ENCODE results near the gene ACTN1. TPM values are rescaled to one million over a fixed set of nuclear protein-coding genes. Genes with fewer than 3 reads are reported as not detected.

The ACTN1 gene
- total and polyA plus RNA-seq, 2 experiments from 2014 or later: 121 to 280 TPM

DNA sequence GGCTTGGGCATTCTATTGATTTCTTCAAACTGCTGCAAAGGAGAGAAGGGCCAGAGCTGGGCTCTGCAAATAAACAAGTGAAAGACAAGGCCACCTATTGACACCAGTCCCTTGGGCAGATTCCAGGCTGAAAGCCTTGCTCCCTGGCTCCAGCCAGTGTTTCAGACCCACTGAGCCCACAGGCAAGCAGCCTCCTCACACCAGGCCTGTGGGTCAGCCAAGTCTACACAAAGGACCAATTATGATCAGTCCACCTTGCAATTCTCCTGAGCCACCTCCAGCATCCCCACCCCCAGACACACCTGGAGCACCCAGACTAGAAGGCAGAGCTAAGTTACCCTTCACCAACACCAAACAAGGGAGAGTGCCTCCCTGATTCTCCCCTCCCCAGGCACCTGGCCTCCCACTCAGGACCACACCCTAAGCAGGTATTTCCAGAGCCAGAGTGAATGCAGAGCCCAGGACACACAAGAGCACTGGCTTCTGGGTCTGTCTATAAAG lies 13.8 kb downstream of the ACTN1 start:
- no peak overlapping the region for H3K4me3 Mint-ChIP-seq
- peak overlapping the region; percentile 86 for H3K27ac Mint-ChIP-seq
- peaks cover 87% of the 10 kb centered on the region for H4K20me1 ChIP-seq (replicated peaks; ENCODE audit: insufficient read depth)
- H3K4me1 ChIP-seq (ENCODE audit: insufficient read depth): peaks cover 69% of the 10 kb centered on the region
- no peaks in the 10 kb centered on the region for H3K27me3 ChIP-seq (ENCODE audit: insufficient read depth)
- no peaks in the 10 kb centered on the region for H3K9me3 Mint-ChIP-seq
- no peaks in the 10 kb centered on the region for H3K9me2 ChIP-seq (ENCODE audit: insufficient read depth)
- no peaks in the 10 kb centered on the region; the same call in 2 of the 3 replicates for H3K36me3 Mint-ChIP-seq (ENCODE audit: low read depth)
- ATAC-seq: no peak
- H3F3A ChIP-seq (replicated peaks; ENCODE audit: low read depth): 0 out of 2 replicates have a peak, but pooled peaks cover 3% of the 10 kb centered on the region
- no peak for DNase-seq (ENCODE audit: low spot score)
- H3K27me3 Mint-ChIP-seq (ENCODE audit: insufficient read depth, low read depth, poor library complexity): peaks cover 11% of the 10 kb centered on the region
- 0 out of 2 replicates have a peak overlapping the region, but pooled peaks have one; percentile 55 for H3K27ac ChIP-seq (ENCODE audit: low read depth)
- H3K36me3 ChIP-seq (ENCODE audit: insufficient read depth): no peaks in the 10 kb centered on the region; the same call in 1 of the 2 replicates
- TF ChIP-seq EZH2phosphoT487 (IDR thresholded peaks at IDR 0.05; ENCODE audit: unreplicated experiment) (no peak), CREB1 (CRISPR knock-in tag; IDR thresholded peaks at IDR 0.05; ENCODE audit: low read depth) (no peak), POLR2AphosphoS5 (IDR thresholded peaks at IDR 0.05; ENCODE audit: low read depth) (no peak), STAT1 (IDR thresholded peaks at IDR 0.05; ENCODE audit: unreplicated experiment) (no peak), ZNF114 (CRISPR knock-in tag; IDR thresholded peaks at IDR 0.05) (no peak), EZH2 (IDR thresholded peaks at IDR 0.05; ENCODE audit: low read depth, unreplicated experiment) (no peak), NANOG (IDR thresholded peaks at IDR 0.05; ENCODE audit: borderline replicate concordance) (no peak), JUNB (IDR thresholded peaks at IDR 0.05; ENCODE audit: unreplicated experiment) (no peak)
- TF ChIP-seq, protein P1, sequence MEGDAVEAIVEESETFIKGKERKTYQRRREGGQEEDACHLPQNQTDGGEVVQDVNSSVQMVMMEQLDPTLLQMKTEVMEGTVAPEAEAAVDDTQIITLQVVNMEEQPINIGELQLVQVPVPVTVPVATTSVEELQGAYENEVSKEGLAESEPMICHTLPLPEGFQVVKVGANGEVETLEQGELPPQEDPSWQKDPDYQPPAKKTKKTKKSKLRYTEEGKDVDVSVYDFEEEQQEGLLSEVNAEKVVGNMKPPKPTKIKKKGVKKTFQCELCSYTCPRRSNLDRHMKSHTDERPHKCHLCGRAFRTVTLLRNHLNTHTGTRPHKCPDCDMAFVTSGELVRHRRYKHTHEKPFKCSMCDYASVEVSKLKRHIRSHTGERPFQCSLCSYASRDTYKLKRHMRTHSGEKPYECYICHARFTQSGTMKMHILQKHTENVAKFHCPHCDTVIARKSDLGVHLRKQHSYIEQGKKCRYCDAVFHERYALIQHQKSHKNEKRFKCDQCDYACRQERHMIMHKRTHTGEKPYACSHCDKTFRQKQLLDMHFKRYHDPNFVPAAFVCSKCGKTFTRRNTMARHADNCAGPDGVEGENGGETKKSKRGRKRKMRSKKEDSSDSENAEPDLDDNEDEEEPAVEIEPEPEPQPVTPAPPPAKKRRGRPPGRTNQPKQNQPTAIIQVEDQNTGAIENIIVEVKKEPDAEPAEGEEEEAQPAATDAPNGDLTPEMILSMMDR (conservative IDR thresholded peaks at IDR 0.05; ENCODE audit: low read depth in 2 of 2): no peak
- TF ChIP-seq, protein P2, sequence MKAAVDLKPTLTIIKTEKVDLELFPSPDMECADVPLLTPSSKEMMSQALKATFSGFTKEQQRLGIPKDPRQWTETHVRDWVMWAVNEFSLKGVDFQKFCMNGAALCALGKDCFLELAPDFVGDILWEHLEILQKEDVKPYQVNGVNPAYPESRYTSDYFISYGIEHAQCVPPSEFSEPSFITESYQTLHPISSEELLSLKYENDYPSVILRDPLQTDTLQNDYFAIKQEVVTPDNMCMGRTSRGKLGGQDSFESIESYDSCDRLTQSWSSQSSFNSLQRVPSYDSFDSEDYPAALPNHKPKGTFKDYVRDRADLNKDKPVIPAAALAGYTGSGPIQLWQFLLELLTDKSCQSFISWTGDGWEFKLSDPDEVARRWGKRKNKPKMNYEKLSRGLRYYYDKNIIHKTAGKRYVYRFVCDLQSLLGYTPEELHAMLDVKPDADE (IDR thresholded peaks at IDR 0.05): no peak
- TF ChIP-seq, protein P3, sequence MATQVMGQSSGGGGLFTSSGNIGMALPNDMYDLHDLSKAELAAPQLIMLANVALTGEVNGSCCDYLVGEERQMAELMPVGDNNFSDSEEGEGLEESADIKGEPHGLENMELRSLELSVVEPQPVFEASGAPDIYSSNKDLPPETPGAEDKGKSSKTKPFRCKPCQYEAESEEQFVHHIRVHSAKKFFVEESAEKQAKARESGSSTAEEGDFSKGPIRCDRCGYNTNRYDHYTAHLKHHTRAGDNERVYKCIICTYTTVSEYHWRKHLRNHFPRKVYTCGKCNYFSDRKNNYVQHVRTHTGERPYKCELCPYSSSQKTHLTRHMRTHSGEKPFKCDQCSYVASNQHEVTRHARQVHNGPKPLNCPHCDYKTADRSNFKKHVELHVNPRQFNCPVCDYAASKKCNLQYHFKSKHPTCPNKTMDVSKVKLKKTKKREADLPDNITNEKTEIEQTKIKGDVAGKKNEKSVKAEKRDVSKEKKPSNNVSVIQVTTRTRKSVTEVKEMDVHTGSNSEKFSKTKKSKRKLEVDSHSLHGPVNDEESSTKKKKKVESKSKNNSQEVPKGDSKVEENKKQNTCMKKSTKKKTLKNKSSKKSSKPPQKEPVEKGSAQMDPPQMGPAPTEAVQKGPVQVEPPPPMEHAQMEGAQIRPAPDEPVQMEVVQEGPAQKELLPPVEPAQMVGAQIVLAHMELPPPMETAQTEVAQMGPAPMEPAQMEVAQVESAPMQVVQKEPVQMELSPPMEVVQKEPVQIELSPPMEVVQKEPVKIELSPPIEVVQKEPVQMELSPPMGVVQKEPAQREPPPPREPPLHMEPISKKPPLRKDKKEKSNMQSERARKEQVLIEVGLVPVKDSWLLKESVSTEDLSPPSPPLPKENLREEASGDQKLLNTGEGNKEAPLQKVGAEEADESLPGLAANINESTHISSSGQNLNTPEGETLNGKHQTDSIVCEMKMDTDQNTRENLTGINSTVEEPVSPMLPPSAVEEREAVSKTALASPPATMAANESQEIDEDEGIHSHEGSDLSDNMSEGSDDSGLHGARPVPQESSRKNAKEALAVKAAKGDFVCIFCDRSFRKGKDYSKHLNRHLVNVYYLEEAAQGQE (IDR thresholded peaks at IDR 0.05; ENCODE audit: unreplicated experiment): no peak
- H3K4me2 ChIP-seq: peak overlapping the region; percentile 20; the same call in 1 of the 2 replicates
- no peak overlapping the region for H3K4me3 ChIP-seq
- no peak overlapping the region for H2AFZ ChIP-seq
- peaks cover 100% of the 10 kb centered on the region for H3K79me2 ChIP-seq (replicated peaks; ENCODE audit: insufficient read depth)
- peaks cover 84% of the 10 kb centered on the region for H3K4me1 Mint-ChIP-seq
